SH-SY5Y (cell line): ENCODE data around the gene STEAP3.

ENCODE experiments used
- GATA2 ChIP-seq: IDR thresholded peaks from 2 replicates; pipeline ENCODE4 v1.6.1; 2011; ENCODE audit warnings: mild to moderate bottlenecking, low read depth, low read length
- GATA3 ChIP-seq: IDR thresholded peaks from 2 replicates; pipeline ENCODE4 v1.6.1; 2011; ENCODE audit warnings: low read depth, mild to moderate bottlenecking, low read length, moderate library complexity

DNA sequence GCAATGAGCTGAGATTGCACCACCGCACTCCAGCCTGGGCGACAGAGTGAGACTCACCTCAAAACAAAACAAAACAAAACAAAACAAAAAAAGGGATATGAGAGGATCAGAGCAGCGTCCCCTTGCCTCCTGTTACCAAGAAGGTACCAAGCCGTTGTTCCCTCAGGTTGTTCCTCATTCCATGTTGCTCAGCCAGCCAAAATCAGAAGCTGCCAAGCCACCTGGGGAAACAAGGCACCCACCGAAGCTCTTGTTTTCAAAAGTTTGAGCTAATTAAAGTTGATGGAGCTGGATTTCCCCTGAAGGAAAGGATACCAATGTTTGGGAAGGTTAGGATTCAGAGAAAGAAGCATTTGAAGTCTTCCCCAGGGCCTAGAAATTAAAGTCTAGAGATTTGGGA lies 21.8 kb upstream of the STEAP3 start:
- TF ChIP-seq GATA2, result no peak
- TF ChIP-seq GATA3, result no peak
